ENCODE measurements around the gene UVRAG.

UVRAG gene

GRCh38 chr11:75814677-75815344 lies at the start of gene UVRAG:
Gene UVRAG, plus strand, starts transcription at chr11:75815210. Its CDS starts 198 bp downstream, at chr11:75815408.
- peak; percentile 99 for DNase-seq

- no peak for DNase-seq
These were observed 48.4 kb upstream of the UVRAG start for GRCh38 chr11:75766443-75767227.

GRCh38 chr11:75767228-75767572 lies 47.8 kb upstream of the UVRAG start:
- DNase-seq = no peak

GRCh38 chr11:75767793-75768111 lies 47.3 kb upstream of the UVRAG start:
- no peak for DNase-seq

- peak; percentile 64 for DNase-seq
These were observed 46.7 kb upstream of the UVRAG start, which contains the start of gene DGAT2 for GRCh38 chr11:75768112-75768908. Gene DGAT2, plus strand, starts transcription at chr11:75768778. Its CDS starts 214 bp downstream, at chr11:75768992.

GRCh38 chr11:75768909-75769771 lies 45.9 kb upstream of the UVRAG start:
- DNase-seq = no peak

- no peak for DNase-seq
These were observed 44.9 kb upstream of the UVRAG start for GRCh38 chr11:75770102-75770501.

- no peak for DNase-seq
These were observed 43.2 kb upstream of the UVRAG start for GRCh38 chr11:75771646-75772410.

- DNase-seq = no peak
These were observed 41.2 kb upstream of the UVRAG start for GRCh38 chr11:75773595-75774353.

- DNase-seq = no peak
These were observed 40.0 kb upstream of the UVRAG start for GRCh38 chr11:75775056-75775455.

GRCh38 chr11:75776546-75776945 lies 38.5 kb upstream of the UVRAG start:
- no peak for DNase-seq

GRCh38 chr11:75777461-75778110 lies 37.4 kb upstream of the UVRAG start:
- no peak for DNase-seq

GRCh38 chr11:75778962-75779361 lies 36.0 kb upstream of the UVRAG start:
- no peak for DNase-seq

GRCh38 chr11:75779960-75780359 lies 35.0 kb upstream of the UVRAG start:
- DNase-seq = no peak

- no peak for DNase-seq
These were observed 34.1 kb upstream of the UVRAG start for GRCh38 chr11:75780888-75781287.

GRCh38 chr11:75781296-75781695 lies 33.7 kb upstream of the UVRAG start:
- DNase-seq = no peak

- DNase-seq = no peak
These were observed 33.2 kb upstream of the UVRAG start for GRCh38 chr11:75781831-75782230.

GRCh38 chr11:75782540-75783263 lies 32.3 kb upstream of the UVRAG start:
- no peak for DNase-seq

GRCh38 chr11:75783416-75784084 lies 31.5 kb upstream of the UVRAG start:
- no peak for DNase-seq
